ENCODE results near the gene NOS3.

NOS3 gene

GRCh38 chr7:151031011-151031410, 40.2 kb downstream of the NOS3 start:
- TF ChIP-seq YY1 (IDR thresholded peaks at IDR 0.05; ENCODE audit: insufficient read depth, insufficient read length) (no peak), ZNF274 (IDR thresholded peaks at IDR 0.05; ENCODE audit: low read depth, low read length) (no peak), SUZ12 (IDR thresholded peaks at IDR 0.05; ENCODE audit: extremely low read depth, insufficient read depth, insufficient read length) (no peak)
- peaks cover 51% of the 10 kb centered on the region for H3K36me3 ChIP-seq (ENCODE audit: insufficient read depth, insufficient read length, low read length)
- no peak overlapping the region for H3K9ac ChIP-seq (ENCODE audit: insufficient read length, low read depth)
- DNase-seq (ENCODE audit: low read depth, low spot score) = no peak
- no peaks in the 10 kb centered on the region for H3K9me3 ChIP-seq (ENCODE audit: insufficient read depth, low read length)
- H3K27me3 ChIP-seq (ENCODE audit: insufficient read depth, insufficient read length) = no peaks in the 10 kb centered on the region
- H3K4me3 ChIP-seq (ENCODE audit: insufficient read length, low read depth) = no peak overlapping the region
- H3K4me1 ChIP-seq (ENCODE audit: insufficient read depth, insufficient read length) = peaks cover 3% of the 10 kb centered on the region

GRCh38 chr7:151032936-151033863, 42.4 kb downstream of the NOS3 start:
- Histone ChIP-seq H3K4me1 (ENCODE audit: insufficient read depth, insufficient read length) (no peaks in the 10 kb centered on the region), H3K9me3 (ENCODE audit: insufficient read depth, low read length) (no peaks in the 10 kb centered on the region), H3K36me3 (ENCODE audit: insufficient read depth, insufficient read length, low read length) (peaks cover 63% of the 10 kb centered on the region), H3K27me3 (ENCODE audit: insufficient read depth, insufficient read length) (no peaks in the 10 kb centered on the region), H3K9ac (ENCODE audit: insufficient read length, low read depth) (no peak overlapping the region), H3K4me3 (ENCODE audit: insufficient read length, low read depth) (no peak overlapping the region)
- no peak for TF ChIP-seq ZNF274 (IDR thresholded peaks at IDR 0.05; ENCODE audit: low read depth, low read length)
- TF ChIP-seq SUZ12 (IDR thresholded peaks at IDR 0.05; ENCODE audit: extremely low read depth, insufficient read depth, insufficient read length) = no peak
- no peak for TF ChIP-seq YY1 (IDR thresholded peaks at IDR 0.05; ENCODE audit: insufficient read depth, insufficient read length)
- DNase-seq (ENCODE audit: low read depth, low spot score) = no peak

- no peak overlapping the region for H3K4me3 ChIP-seq (ENCODE audit: insufficient read length, low read depth)
- no peaks in the 10 kb centered on the region for H3K9me3 ChIP-seq (ENCODE audit: insufficient read depth, low read length)
- no peak for TF ChIP-seq YY1 (IDR thresholded peaks at IDR 0.05; ENCODE audit: insufficient read depth, insufficient read length)
- no peak for TF ChIP-seq ZNF274 (IDR thresholded peaks at IDR 0.05; ENCODE audit: low read depth, low read length)
- TF ChIP-seq SUZ12 (IDR thresholded peaks at IDR 0.05; ENCODE audit: extremely low read depth, insufficient read depth, insufficient read length) = no peak
- no peak overlapping the region for H3K9ac ChIP-seq (ENCODE audit: insufficient read length, low read depth)
- no peak for DNase-seq (ENCODE audit: low read depth, low spot score)
- peaks cover 63% of the 10 kb centered on the region for H3K36me3 ChIP-seq (ENCODE audit: insufficient read depth, insufficient read length, low read length)
- H3K27me3 ChIP-seq (ENCODE audit: insufficient read depth, insufficient read length) = no peaks in the 10 kb centered on the region
- H3K4me1 ChIP-seq (ENCODE audit: insufficient read depth, insufficient read length) = peaks cover 5% of the 10 kb centered on the region
These were observed 43.0 kb downstream of the NOS3 start for GRCh38 chr7:151033864-151034249.

GRCh38 chr7:151034312-151035025, 43.7 kb downstream of the NOS3 start:
- TF ChIP-seq SUZ12 (IDR thresholded peaks at IDR 0.05; ENCODE audit: extremely low read depth, insufficient read depth, insufficient read length) = no peak
- TF ChIP-seq YY1 (IDR thresholded peaks at IDR 0.05; ENCODE audit: insufficient read depth, insufficient read length) = no peak
- TF ChIP-seq ZNF274 (IDR thresholded peaks at IDR 0.05; ENCODE audit: low read depth, low read length) = no peak
- Histone ChIP-seq H3K9ac (ENCODE audit: insufficient read length, low read depth) (no peak overlapping the region), H3K36me3 (ENCODE audit: insufficient read depth, insufficient read length, low read length) (peaks cover 62% of the 10 kb centered on the region), H3K9me3 (ENCODE audit: insufficient read depth, low read length) (no peaks in the 10 kb centered on the region), H3K4me1 (ENCODE audit: insufficient read depth, insufficient read length) (peaks cover 6% of the 10 kb centered on the region), H3K4me3 (ENCODE audit: insufficient read length, low read depth) (no peak overlapping the region), H3K27me3 (ENCODE audit: insufficient read depth, insufficient read length) (no peaks in the 10 kb centered on the region)
- no peak for DNase-seq (ENCODE audit: low read depth, low spot score)

- Histone ChIP-seq H3K36me3 (ENCODE audit: insufficient read depth, insufficient read length, low read length) (peaks cover 57% of the 10 kb centered on the region), H3K4me3 (ENCODE audit: insufficient read length, low read depth) (no peak overlapping the region), H3K9ac (ENCODE audit: insufficient read length, low read depth) (no peak overlapping the region), H3K9me3 (ENCODE audit: insufficient read depth, low read length) (no peaks in the 10 kb centered on the region), H3K4me1 (ENCODE audit: insufficient read depth, insufficient read length) (peaks cover 11% of the 10 kb centered on the region), H3K27me3 (ENCODE audit: insufficient read depth, insufficient read length) (no peaks in the 10 kb centered on the region)
- no peak for DNase-seq (ENCODE audit: low read depth, low spot score)
- TF ChIP-seq YY1 (IDR thresholded peaks at IDR 0.05; ENCODE audit: insufficient read depth, insufficient read length) (no peak), SUZ12 (IDR thresholded peaks at IDR 0.05; ENCODE audit: extremely low read depth, insufficient read depth, insufficient read length) (no peak), ZNF274 (IDR thresholded peaks at IDR 0.05; ENCODE audit: low read depth, low read length) (no peak)
These were observed 44.4 kb downstream of the NOS3 start for GRCh38 chr7:151035026-151035717.

GRCh38 chr7:151035902-151036301, 45.1 kb downstream of the NOS3 start:
- Histone ChIP-seq H3K9me3 (ENCODE audit: insufficient read depth, low read length) (no peaks in the 10 kb centered on the region), H3K9ac (ENCODE audit: insufficient read length, low read depth) (no peak overlapping the region), H3K4me3 (ENCODE audit: insufficient read length, low read depth) (no peak overlapping the region), H3K36me3 (ENCODE audit: insufficient read depth, insufficient read length, low read length) (peaks cover 57% of the 10 kb centered on the region), H3K4me1 (ENCODE audit: insufficient read depth, insufficient read length) (peaks cover 11% of the 10 kb centered on the region), H3K27me3 (ENCODE audit: insufficient read depth, insufficient read length) (no peaks in the 10 kb centered on the region)
- no peak for TF ChIP-seq ZNF274 (IDR thresholded peaks at IDR 0.05; ENCODE audit: low read depth, low read length)
- TF ChIP-seq SUZ12 (IDR thresholded peaks at IDR 0.05; ENCODE audit: extremely low read depth, insufficient read depth, insufficient read length) = no peak
- TF ChIP-seq YY1 (IDR thresholded peaks at IDR 0.05; ENCODE audit: insufficient read depth, insufficient read length) = no peak
- no peak for DNase-seq (ENCODE audit: low read depth, low spot score)
